ENCODE data around the gene HOXA11.

The HOXA11 gene

DNA sequence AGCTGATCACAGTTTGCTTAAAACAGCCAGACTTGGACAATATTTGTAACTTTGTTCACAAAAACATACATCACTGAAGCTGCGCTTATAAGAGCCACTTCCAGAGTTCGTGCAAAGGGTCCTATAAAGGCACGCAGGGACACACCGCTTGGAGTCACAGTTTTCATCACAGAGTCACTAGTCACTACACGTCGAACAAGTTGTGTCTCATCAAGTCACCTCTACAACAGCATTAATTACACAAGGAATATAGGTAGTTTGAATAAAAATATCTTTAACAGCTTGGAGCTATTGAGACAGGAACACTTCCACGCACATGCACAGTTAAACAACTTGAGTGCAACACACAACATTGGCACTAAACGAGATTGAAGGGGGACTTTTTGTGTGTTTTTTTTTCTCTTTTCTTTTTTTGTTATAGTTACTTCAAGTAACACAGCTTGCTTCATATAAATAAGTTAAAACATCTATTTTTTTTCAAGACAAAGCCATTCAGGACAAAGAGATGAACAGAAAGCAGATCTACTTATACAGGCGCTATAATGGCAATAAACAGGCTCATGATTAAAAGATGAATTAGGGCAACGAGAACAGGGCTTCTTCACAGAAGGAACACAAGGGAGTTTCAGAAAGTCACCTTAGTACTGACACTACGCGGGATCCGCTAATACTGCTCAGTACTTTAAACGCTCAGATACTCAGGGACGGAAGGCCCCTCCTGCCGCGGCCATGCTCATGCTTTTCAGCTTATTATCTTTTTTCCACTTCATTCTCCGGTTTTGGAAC lies 43.7 kb downstream of the HOXA11 start:
- Histone ChIP-seq H3K36me3 (ENCODE audit: insufficient read depth) (no peaks in the 10 kb centered on the region), H3K4me1 (ENCODE audit: low read depth, poor library complexity, severe bottlenecking) (no peaks in the 10 kb centered on the region), H3K79me2 (ENCODE audit: insufficient read depth, low read depth) (no peaks in the 10 kb centered on the region), H3K4me2 (no peak overlapping the region), H3K27me3 (ENCODE audit: insufficient read depth, low read depth) (no peaks in the 10 kb centered on the region), H3K27ac (no peak overlapping the region), H3K4me3 (IDR thresholded peaks at IDR 0.05; ENCODE audit: insufficient read depth, low read depth, low read length) (no peak overlapping the region), H3K9ac (no peak overlapping the region), H2AFZ (ENCODE audit: low read depth) (no peak overlapping the region), H4K20me1 (ENCODE audit: insufficient read depth) (no peaks in the 10 kb centered on the region)
- TF ChIP-seq, protein P1, sequence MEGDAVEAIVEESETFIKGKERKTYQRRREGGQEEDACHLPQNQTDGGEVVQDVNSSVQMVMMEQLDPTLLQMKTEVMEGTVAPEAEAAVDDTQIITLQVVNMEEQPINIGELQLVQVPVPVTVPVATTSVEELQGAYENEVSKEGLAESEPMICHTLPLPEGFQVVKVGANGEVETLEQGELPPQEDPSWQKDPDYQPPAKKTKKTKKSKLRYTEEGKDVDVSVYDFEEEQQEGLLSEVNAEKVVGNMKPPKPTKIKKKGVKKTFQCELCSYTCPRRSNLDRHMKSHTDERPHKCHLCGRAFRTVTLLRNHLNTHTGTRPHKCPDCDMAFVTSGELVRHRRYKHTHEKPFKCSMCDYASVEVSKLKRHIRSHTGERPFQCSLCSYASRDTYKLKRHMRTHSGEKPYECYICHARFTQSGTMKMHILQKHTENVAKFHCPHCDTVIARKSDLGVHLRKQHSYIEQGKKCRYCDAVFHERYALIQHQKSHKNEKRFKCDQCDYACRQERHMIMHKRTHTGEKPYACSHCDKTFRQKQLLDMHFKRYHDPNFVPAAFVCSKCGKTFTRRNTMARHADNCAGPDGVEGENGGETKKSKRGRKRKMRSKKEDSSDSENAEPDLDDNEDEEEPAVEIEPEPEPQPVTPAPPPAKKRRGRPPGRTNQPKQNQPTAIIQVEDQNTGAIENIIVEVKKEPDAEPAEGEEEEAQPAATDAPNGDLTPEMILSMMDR (conservative IDR thresholded peaks at IDR 0.05; ENCODE audit: low read depth, low read length): no peak

DNA sequence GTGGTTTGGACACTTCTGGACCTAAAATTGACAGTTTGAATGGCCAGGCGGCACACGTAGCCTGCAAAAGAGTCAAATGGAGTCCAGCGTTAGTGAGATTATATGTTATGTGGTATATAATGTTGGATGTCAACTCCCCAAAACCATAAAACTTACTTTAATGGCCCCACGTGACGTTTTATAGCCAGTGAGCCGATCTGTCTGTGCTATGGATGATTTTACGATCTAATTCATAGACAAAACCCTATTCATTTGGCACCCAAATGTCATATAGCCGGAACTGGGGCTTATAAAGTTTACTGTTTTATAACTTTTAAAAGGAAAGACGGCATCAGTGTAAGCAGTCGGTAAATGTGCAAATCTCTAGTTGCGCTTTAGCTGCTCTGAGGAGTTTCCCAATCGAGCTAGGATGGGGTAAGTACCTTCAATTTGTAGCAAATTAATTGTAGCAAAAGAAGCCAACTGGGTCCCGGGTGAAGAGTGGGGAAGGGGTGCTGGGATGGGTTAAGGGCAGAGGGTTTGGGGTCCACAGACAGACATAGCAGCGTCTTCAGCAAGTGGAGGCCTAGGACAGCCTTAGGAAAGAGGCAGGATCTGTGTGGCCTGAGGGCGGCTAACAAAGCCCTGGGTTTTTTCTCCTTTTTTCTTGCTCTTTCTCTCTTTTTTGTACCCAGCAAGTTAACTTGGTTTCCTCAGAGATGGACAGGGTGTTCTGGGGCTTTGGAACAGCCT lies 44.7 kb downstream of the HOXA11 start:
- Histone ChIP-seq H3K27ac (no peak overlapping the region), H3K4me1 (ENCODE audit: low read depth, poor library complexity, severe bottlenecking) (peaks cover 5% of the 10 kb centered on the region), H3K79me2 (ENCODE audit: insufficient read depth, low read depth) (no peaks in the 10 kb centered on the region), H3K4me2 (no peak overlapping the region), H2AFZ (ENCODE audit: low read depth) (no peak overlapping the region), H4K20me1 (ENCODE audit: insufficient read depth) (no peaks in the 10 kb centered on the region), H3K4me3 (IDR thresholded peaks at IDR 0.05; ENCODE audit: insufficient read depth, low read depth, low read length) (no peak overlapping the region), H3K36me3 (ENCODE audit: insufficient read depth) (no peaks in the 10 kb centered on the region), H3K9ac (no peak overlapping the region), H3K27me3 (ENCODE audit: insufficient read depth, low read depth) (no peaks in the 10 kb centered on the region)
- TF ChIP-seq, protein P1 (conservative IDR thresholded peaks at IDR 0.05; ENCODE audit: low read depth, low read length): no peak

DNA sequence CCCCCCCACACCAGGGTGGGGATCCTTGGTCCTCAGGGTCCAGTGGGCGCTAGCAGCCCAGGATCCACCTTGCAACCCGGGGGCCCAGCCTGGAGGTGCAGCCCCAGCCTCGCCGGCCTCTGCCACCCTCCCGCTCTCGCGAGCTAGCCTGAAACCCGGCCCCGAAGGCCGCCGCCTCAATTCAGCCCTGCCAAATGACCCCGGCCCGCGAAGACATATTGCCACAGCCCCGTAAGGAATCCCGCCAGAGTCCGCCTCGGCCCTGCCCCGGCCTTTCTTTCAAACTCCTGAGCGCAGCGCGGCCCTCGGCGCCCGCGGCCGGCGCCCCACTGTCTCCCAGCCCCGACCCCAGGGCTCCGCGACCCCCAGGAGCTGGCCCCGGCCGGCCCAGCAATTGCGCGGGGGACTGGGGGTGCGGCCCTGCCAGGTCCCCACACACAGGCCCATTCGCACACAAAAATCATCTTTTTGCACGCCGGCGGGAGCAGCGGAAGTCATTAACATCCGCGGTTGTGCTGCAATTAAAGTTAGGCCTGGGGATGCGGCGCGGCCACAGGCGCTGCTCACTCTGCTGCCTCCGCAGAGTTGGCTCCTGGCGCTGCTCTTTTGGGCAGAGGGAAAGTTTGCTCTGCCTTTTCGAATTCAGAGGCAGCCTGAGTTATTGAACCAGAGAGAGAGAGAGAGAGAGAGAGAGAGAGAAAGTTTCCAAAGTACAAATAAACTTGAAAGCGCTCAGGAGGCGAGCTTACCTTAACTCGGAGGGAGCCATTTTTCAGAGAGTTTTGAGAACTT lies 45.5 kb downstream of the HOXA11 start:
- Histone ChIP-seq H3K27me3 (ENCODE audit: insufficient read depth, low read depth) (no peaks in the 10 kb centered on the region), H3K9ac (no peak overlapping the region), H3K27ac (no peak overlapping the region), H3K4me1 (ENCODE audit: low read depth, poor library complexity, severe bottlenecking) (peaks cover 12% of the 10 kb centered on the region), H3K4me2 (no peak overlapping the region), H3K79me2 (ENCODE audit: insufficient read depth, low read depth) (no peaks in the 10 kb centered on the region), H4K20me1 (ENCODE audit: insufficient read depth) (no peaks in the 10 kb centered on the region), H3K4me3 (IDR thresholded peaks at IDR 0.05; ENCODE audit: insufficient read depth, low read depth, low read length) (no peak overlapping the region), H2AFZ (ENCODE audit: low read depth) (no peak overlapping the region), H3K36me3 (ENCODE audit: insufficient read depth) (no peaks in the 10 kb centered on the region)
- TF ChIP-seq, protein P1 (conservative IDR thresholded peaks at IDR 0.05; ENCODE audit: low read depth, low read length): no peak

DNA sequence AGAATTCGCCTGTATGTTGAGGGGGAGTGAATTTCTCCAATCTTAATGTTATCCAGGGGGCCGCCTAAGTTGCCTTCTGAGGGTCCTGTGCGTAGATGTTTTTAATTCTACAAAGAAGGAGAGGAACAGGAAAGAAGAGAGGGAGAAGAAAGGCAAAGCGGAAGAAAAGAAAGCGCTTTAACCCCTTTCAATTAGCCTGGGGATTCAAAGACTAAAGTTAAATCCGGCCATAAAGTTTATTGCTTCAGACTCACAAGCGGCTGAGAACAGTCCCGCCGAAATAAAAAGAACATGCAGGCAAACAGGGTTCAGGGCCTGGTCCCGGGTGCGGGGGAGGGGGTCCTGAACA lies 46.1 kb downstream of the HOXA11 start:
- H2AFZ ChIP-seq (ENCODE audit: low read depth): no peak overlapping the region
- no peak overlapping the region for H3K4me3 ChIP-seq (IDR thresholded peaks at IDR 0.05; ENCODE audit: insufficient read depth, low read depth, low read length)
- H3K36me3 ChIP-seq (ENCODE audit: insufficient read depth): no peaks in the 10 kb centered on the region
- H3K4me1 ChIP-seq (ENCODE audit: low read depth, poor library complexity, severe bottlenecking): peaks cover 18% of the 10 kb centered on the region
- TF ChIP-seq, protein P1 (conservative IDR thresholded peaks at IDR 0.05; ENCODE audit: low read depth, low read length): no peak
- H3K79me2 ChIP-seq (ENCODE audit: insufficient read depth, low read depth): no peaks in the 10 kb centered on the region
- H3K9ac ChIP-seq: no peak overlapping the region
- H3K27ac ChIP-seq: no peak overlapping the region
- no peaks in the 10 kb centered on the region for H3K27me3 ChIP-seq (ENCODE audit: insufficient read depth, low read depth)
- no peaks in the 10 kb centered on the region for H4K20me1 ChIP-seq (ENCODE audit: insufficient read depth)
- no peak overlapping the region for H3K4me2 ChIP-seq

Data from KMS-11 (cell line).